T-cell (primary cell): Measurements from ENCODE around the gene C20orf202. TPM values are rescaled to one million over a fixed set of nuclear protein-coding genes. Genes with fewer than 3 reads are reported as not detected.

Experiments used
- ATAC-seq, 4 experiments: fragments of 200-7000 bp in 3 of 4; fragments of 150-1000 bp in 1 of 4; cut with Tn5 transposase; replicated peaks in 1 of 4; 1 replicate in 3 of 4; 2 replicates in 1 of 4; pipeline ENCODE4 v1.10.0; 2021; ENCODE audit warnings: moderate library complexity in 3 of 4, mild to moderate bottlenecking in 2 of 4, moderate number of reproducible peaks in 1 of 4
- CTCF ChIA-PET, 2 donors: fragments of 300-600 bp; sonication (Branson Sonifier 250); formaldehyde crosslinking; loops; one replicate each; lab custom pipeline; 2022; ENCODE audit warnings: antibody characterized with exemption in 2 of 2; lab: Charles Lee
- POLR2A ChIA-PET, 2 donors: fragments of 300-600 bp; sonication (Branson Sonifier 250); formaldehyde crosslinking; loops; one replicate each; lab custom pipeline; 2022; ENCODE audit warnings: antibody characterized with exemption in 2 of 2; lab: Charles Lee
- DNase-seq, 35 experiments: peaks; one replicate each; pipeline versions ENCODE4 v3.0.0 to v3.0.0-alpha.2; 2013 to 2023
- H3K27ac ChIP-seq: one replicate; pipeline ENCODE4 v1.5.1; 2013; ENCODE audit warnings: low read length
- H3K27me3 ChIP-seq, 2 experiments: replicated peaks in 1 of 2; 1 replicate in 1 of 2; 2 replicates in 1 of 2; pipeline versions ENCODE4 v1.6.1 to v1.7.0; 2013; ENCODE audit warnings: low read length in 1 of 2, mixed read lengths in 1 of 2; ENCODE audit not compliant: control insufficient read depth in 2 of 2, insufficient read depth in 2 of 2; ENCODE audit errors: extremely low read depth in 1 of 2
- H3K36me3 ChIP-seq, 2 donors: 1 replicate in 1 of 2; 2 replicates in 1 of 2; pipeline versions ENCODE4 v1.6.1 to v1.7.0; 2013; ENCODE audit warnings: low read length in 1 of 2; ENCODE audit not compliant: control insufficient read depth in 2 of 2, insufficient read depth in 1 of 2; ENCODE audit errors: extremely low read depth in 1 of 2
- H3K4me1 ChIP-seq, 2 experiments: 1 replicate in 1 of 2; 2 replicates in 1 of 2; pipeline versions ENCODE4 v1.6.1 to v1.7.0; 2013; ENCODE audit warnings: low read length in 2 of 2, mixed read lengths in 1 of 2; ENCODE audit not compliant: insufficient read depth in 2 of 2, control insufficient read depth in 1 of 2; ENCODE audit errors: extremely low read depth in 1 of 2
- H3K4me3 ChIP-seq, 2 donors: 1 replicate in 1 of 2; 2 replicates in 1 of 2; pipeline versions ENCODE4 v1.5.1 to v1.7.0; 2013; ENCODE audit warnings: mild to moderate bottlenecking in 2 of 2, low read length in 1 of 2, moderate library complexity in 1 of 2; ENCODE audit not compliant: control insufficient read depth in 1 of 2; ENCODE audit errors: extremely low read depth in 1 of 2
- H3K9me3 ChIP-seq: 2 replicates; pipeline ENCODE4 v1.7.0; 2013
- H3K27ac Mint-ChIP-seq, 2 donors: one replicate each; pipeline ENCODE4 v1.8.0; 2020 to 2021; ENCODE audit warnings: mild to moderate bottlenecking in 2 of 2, mixed read lengths in 2 of 2
- H3K27me3 Mint-ChIP-seq, 2 donors: one replicate each; pipeline ENCODE4 v1.8.0; 2021 to 2022; ENCODE audit warnings: mixed read lengths in 2 of 2
- H3K36me3 Mint-ChIP-seq: one replicate; pipeline ENCODE4 v1.8.0; 2021; ENCODE audit warnings: mixed read lengths
- H3K4me1 Mint-ChIP-seq, 3 donors: one replicate each; pipeline ENCODE4 v1.8.0; 2020 to 2022; ENCODE audit warnings: mixed read lengths in 3 of 3, mild to moderate bottlenecking in 1 of 3
- H3K4me3 Mint-ChIP-seq, 3 donors: one replicate each; pipeline ENCODE4 v1.8.0; 2020 to 2022; ENCODE audit warnings: mild to moderate bottlenecking in 3 of 3, mixed read lengths in 3 of 3, moderate library complexity in 3 of 3
- H3K9me3 Mint-ChIP-seq, 3 donors: one replicate each; pipeline ENCODE4 v1.8.0; 2020 to 2022; ENCODE audit warnings: mixed read lengths in 3 of 3
- WGBS: methylation state at CpG from one replicate; pipeline ENCODE4 v1.1.5; 2013; ENCODE audit warnings: missing lambda C conversion rate; ENCODE audit not compliant: insufficient coverage; 5-methylcytosine and 5-hydroxymethylcytosine counted together
- total RNA-seq, 35 experiments: library from RNA in 6 of 35; stranded (reverse) in 6 of 35; fragments of 120-200 nt in 1 of 35; gene quantifications; one replicate each; pipeline versions ENCODE4 v1.2.1 to v1.2.4 and lab custom pipeline; 2013 to 2026

Gene C20orf202
- total RNA-seq, 5 donors from 2014 or later (not counting 1 experiment from before 2014, with no cell fraction given), result 0.23 to 0.41 (median 0.30) TPM; not detected in 1

GRCh38 chr20:1190847-1191246, 12.4 kb upstream of the C20orf202 start:
- no peaks in the 10 kb centered on the region for H3K36me3 ChIP-seq
- POLR2A ChIA-PET, result no interaction called here
- peaks cover 0 to 2% (median 0%) of the 10 kb centered on the region in 3 donors for H3K9me3 Mint-ChIP-seq
- no peak overlapping the region for H3K4me3 ChIP-seq
- no peak overlapping the region for H3K27ac Mint-ChIP-seq
- peaks cover 4 to 15% of the 10 kb centered on the region in 2 donors for H3K27me3 Mint-ChIP-seq
- DNase-seq (no peak), ATAC-seq (no peak)
- H3K4me1 ChIP-seq, result peaks cover 0 to 3% of the 10 kb centered on the region in 2 experiments
- H3K4me3 Mint-ChIP-seq, result no peak overlapping the region
- peaks cover 3 to 4% (median 3%) of the 10 kb centered on the region in 3 donors for H3K4me1 Mint-ChIP-seq
- H3K27me3 ChIP-seq, result peaks cover 4 to 12% of the 10 kb centered on the region in 2 experiments
- CTCF ChIA-PET, result interaction anchor here (0.6 to 0.9 kb wide), 3 partner anchors 9 to 532 kb away, joined by 3 to 7 read pairs (median 3); no protein-coding TSS in a partner anchor
- H3K9me3 ChIP-seq, result no peaks in the 10 kb centered on the region
- 94% methylated on average over 2 of the region's 3 CpGs for WGBS
- no peaks in the 10 kb centered on the region for H3K36me3 Mint-ChIP-seq
- H3K27ac ChIP-seq, result no peak overlapping the region

GRCh38 chr20:1191299-1191698, 12.0 kb upstream of the C20orf202 start:
- DNase-seq (no peak), ATAC-seq (no peak)
- no peaks in the 10 kb centered on the region for H3K36me3 ChIP-seq
- peaks cover 1 to 7% of the 10 kb centered on the region in 2 experiments for H3K27me3 ChIP-seq
- CTCF ChIA-PET, result interaction anchor here (0.6 kb wide), 2 partner anchors 25 to 531 kb away, joined by 3 read pairs; no protein-coding TSS in a partner anchor
- H3K4me3 ChIP-seq, result no peak overlapping the region
- Mint-ChIP-seq H3K27ac (no peak overlapping the region), H3K4me3 (no peak overlapping the region), H3K4me1 (no peaks in the 10 kb centered on the region), H3K36me3 (no peaks in the 10 kb centered on the region), H3K9me3 (peaks cover 0 to 6% (median 1%) of the 10 kb centered on the region in 3 donors), H3K27me3 (peaks cover 0 to 10% of the 10 kb centered on the region in 2 donors)
- WGBS, result 100% methylated on average over 2 of the region's 3 CpGs
- no peaks in the 10 kb centered on the region for H3K4me1 ChIP-seq
- H3K9me3 ChIP-seq, result no peaks in the 10 kb centered on the region
- no peak overlapping the region for H3K27ac ChIP-seq
- POLR2A ChIA-PET, result no interaction called here

GRCh38 chr20:1195226-1195625, 8.0 kb upstream of the C20orf202 start:
- peaks cover 0 to 3% of the 10 kb centered on the region in 2 experiments for H3K27me3 ChIP-seq
- Mint-ChIP-seq H3K4me1 (peaks cover 4 to 6% (median 6%) of the 10 kb centered on the region in 3 donors), H3K9me3 (peaks cover 0 to 12% (median 4%) of the 10 kb centered on the region in 3 donors), H3K27ac (no peak overlapping the region), H3K4me3 (no peak overlapping the region), H3K27me3 (no peaks in the 10 kb centered on the region), H3K36me3 (no peaks in the 10 kb centered on the region)
- H3K27ac ChIP-seq, result no peak overlapping the region
- ChIA-PET POLR2A (no interaction called here), CTCF (no interaction called here)
- no CpG with 5 or more reads among the region's 1 CpG for WGBS
- H3K4me3 ChIP-seq, result no peak overlapping the region
- no peaks in the 10 kb centered on the region for H3K36me3 ChIP-seq
- DNase-seq, result no peak
- no peak for ATAC-seq
- no peaks in the 10 kb centered on the region for H3K9me3 ChIP-seq
- H3K4me1 ChIP-seq, result peaks cover 0 to 5% of the 10 kb centered on the region in 2 experiments

- no peak overlapping the region for H3K4me3 ChIP-seq
- peaks cover 0 to 3% of the 10 kb centered on the region in 2 experiments for H3K27me3 ChIP-seq
- Mint-ChIP-seq H3K27ac (no peak overlapping the region), H3K36me3 (no peaks in the 10 kb centered on the region), H3K27me3 (no peaks in the 10 kb centered on the region), H3K4me3 (no peak overlapping the region), H3K9me3 (peaks cover 0 to 12% (median 4%) of the 10 kb centered on the region in 3 donors), H3K4me1 (peaks cover 4 to 8% (median 6%) of the 10 kb centered on the region in 3 donors)
- no peaks in the 10 kb centered on the region for H3K36me3 ChIP-seq
- H3K4me1 ChIP-seq, result peaks cover 0 to 5% of the 10 kb centered on the region in 2 experiments
- H3K9me3 ChIP-seq, result no peaks in the 10 kb centered on the region
- no CpG with 5 or more reads among the region's 2 CpGs for WGBS
- ATAC-seq, result no peak
- ChIA-PET CTCF (interaction anchor here in 1 of 2 donors (0.8 kb wide), 1 partner anchor 13 kb away, joined by 3 read pairs; no protein-coding TSS in a partner anchor), POLR2A (no interaction called here)
- DNase-seq, result no peak
- no peak overlapping the region for H3K27ac ChIP-seq
Measured at GRCh38 chr20:1196634-1197033, 6.6 kb upstream of the C20orf202 start.

GRCh38 chr20:1197801-1198200, 5.5 kb upstream of the C20orf202 start:
- 100% methylated on average over 3 of the region's 7 CpGs for WGBS
- H3K9me3 ChIP-seq, result no peaks in the 10 kb centered on the region
- H3K36me3 ChIP-seq, result no peaks in the 10 kb centered on the region
- H3K4me3 ChIP-seq, result no peak overlapping the region
- Mint-ChIP-seq H3K9me3 (peaks cover 0 to 12% (median 4%) of the 10 kb centered on the region in 3 donors), H3K4me1 (peaks cover 4 to 8% (median 6%) of the 10 kb centered on the region in 3 donors), H3K36me3 (no peaks in the 10 kb centered on the region), H3K27ac (no peak overlapping the region), H3K4me3 (no peak overlapping the region), H3K27me3 (no peaks in the 10 kb centered on the region)
- ATAC-seq (no peak), DNase-seq (no peak)
- H3K4me1 ChIP-seq, result peaks cover 0 to 5% of the 10 kb centered on the region in 2 experiments
- peaks cover 0 to 3% of the 10 kb centered on the region in 2 experiments for H3K27me3 ChIP-seq
- POLR2A ChIA-PET, result no interaction called here
- no peak overlapping the region for H3K27ac ChIP-seq
- CTCF ChIA-PET, result no interaction called here

GRCh38 chr20:1198751-1199150, 4.5 kb upstream of the C20orf202 start:
- Histone ChIP-seq H3K9me3 (no peaks in the 10 kb centered on the region), H3K4me3 (no peak overlapping the region), H3K27ac (no peak overlapping the region), H3K36me3 (no peaks in the 10 kb centered on the region), H3K27me3 (peaks cover 0 to 7% of the 10 kb centered on the region in 2 experiments), H3K4me1 (peaks cover 0 to 5% of the 10 kb centered on the region in 2 experiments)
- ATAC-seq (no peak), DNase-seq (no peak)
- ChIA-PET POLR2A (no interaction called here), CTCF (no interaction called here)
- Mint-ChIP-seq H3K4me1 (peaks cover 4 to 8% (median 6%) of the 10 kb centered on the region in 3 donors), H3K36me3 (no peaks in the 10 kb centered on the region), H3K27me3 (no peaks in the 10 kb centered on the region), H3K27ac (no peak overlapping the region), H3K9me3 (peaks cover 0 to 12% (median 4%) of the 10 kb centered on the region in 3 donors), H3K4me3 (no peak overlapping the region)
- 100% methylated on average over 5 of the region's 5 CpGs for WGBS
